Lung (tissue), 12 donors: ENCODE data around the gene ARL3. TPM values are rescaled to one million over a fixed set of nuclear protein-coding genes. Genes with fewer than 3 reads are reported as not detected.
A peak's percentile ranks its signal among the peaks of the same experiment; 100 is the strongest.

Experiments
- ATAC-seq: fragments of 200-7000 bp; cut with Tn5 transposase; one replicate; pipeline ENCODE4 v1.9.1; 2020; ENCODE audit warnings: moderate number of reproducible peaks; ENCODE audit not compliant: insufficient read depth, low FRiP score
- DNase-seq, 3 donors: peaks; one replicate each; pipeline ENCODE4 v3.0.0-alpha.2; 2013 to 2017
- H3K27ac ChIP-seq, 2 donors: one replicate each; pipeline ENCODE4 v1.5.1; 2013; ENCODE audit warnings: mild to moderate bottlenecking in 2 of 2, moderate library complexity in 2 of 2, control low read depth in 1 of 2, inconsistent platforms in 1 of 2, low read depth in 1 of 2, low read length in 1 of 2
- H3K27me3 ChIP-seq, 3 donors: one replicate each; pipeline ENCODE4 v1.5.1; 2013; ENCODE audit warnings: low read length in 2 of 3; ENCODE audit not compliant: control insufficient read depth in 3 of 3, insufficient read depth in 3 of 3
- H3K36me3 ChIP-seq, 4 donors: one replicate each; pipeline ENCODE4 v1.5.1; 2013; ENCODE audit warnings: low read length in 4 of 4, mild to moderate bottlenecking in 1 of 4, moderate library complexity in 1 of 4; ENCODE audit not compliant: control insufficient read depth in 4 of 4, insufficient read depth in 4 of 4
- H3K4me1 ChIP-seq, 5 donors: one replicate each; pipeline ENCODE4 v1.5.1; 2013; ENCODE audit warnings: low read length in 5 of 5, mild to moderate bottlenecking in 2 of 5, moderate library complexity in 1 of 5; ENCODE audit not compliant: control insufficient read depth in 5 of 5, insufficient read depth in 5 of 5
- H3K4me3 ChIP-seq: one replicate; pipeline ENCODE4 v1.5.1; 2013; ENCODE audit warnings: mild to moderate bottlenecking, control low read depth, moderate library complexity
- H3K9ac ChIP-seq, 2 donors: one replicate each; pipeline ENCODE4 v1.5.1; 2013; ENCODE audit warnings: low read length in 2 of 2, control low read depth in 1 of 2; ENCODE audit not compliant: insufficient read depth in 1 of 2
- H3K9me3 ChIP-seq, 4 donors: one replicate each; pipeline ENCODE4 v1.5.1; 2013; ENCODE audit warnings: low read length in 3 of 4, mild to moderate bottlenecking in 1 of 4, moderate library complexity in 1 of 4; ENCODE audit not compliant: control insufficient read depth in 4 of 4, insufficient read depth in 3 of 4
- CTCF ChIP-seq: IDR thresholded peaks from 2 replicates; pipeline ENCODE4 v1.5.1; 2012; ENCODE audit warnings: mild to moderate bottlenecking; ENCODE audit errors: control extremely low read depth, extremely low read depth
- WGBS, 2 donors: extraction: QIAGEN DNeasy Blood & Tissue Kit; methylation state at CpG; one replicate each; pipeline ENCODE4 v1.1.7; 2013; 5-methylcytosine and 5-hydroxymethylcytosine counted together
- polyA plus RNA-seq, 2 donors: library from polyadenylated mRNA; stranded (reverse); fragments of 200-250 nt; gene quantifications; one replicate each; pipeline ENCODE4 v1.2.1, GENCODE V29; 2013
- total RNA-seq, 2 donors: library from RNA; depleted of rRNA in 1 of 2; stranded (reverse); fragments of >200 nt in 1 of 2; gene quantifications; one replicate each; pipeline ENCODE4 v1.2.1, GENCODE V29; 2014 to 2021
- donor health status: control.
- donor health status: control.
- donor health status: Bipolar disorder and iron deficiency.
- donor health status: healthy.
- donor health status: DM: yes; HTN: yes; CAD: no.

The ARL3 gene
- total and polyA plus RNA-seq, 4 donors: 6.7 to 12.2 (median 9.7) TPM

GRCh38 chr10:102752266-102752930 lies 38.2 kb upstream of the ARL3 start:
- ATAC-seq (peak; percentile 34), DNase-seq (no peak)
- H3K27me3 ChIP-seq: no peaks in the 10 kb centered on the region
- H3K9ac ChIP-seq: no peak overlapping the region
- no peak overlapping the region for H3K4me3 ChIP-seq
- H3K4me1 ChIP-seq: peaks cover 0 to 6% (median 0%) of the 10 kb centered on the region in 5 donors
- 80 to 85% methylated on average over 9 of the region's 9 CpGs for WGBS, 2 donors
- peak overlapping the region in 1 of 2 donors; percentile 80 for H3K27ac ChIP-seq
- TF ChIP-seq CTCF: no peak
- peaks cover 0 to 2% (median 0%) of the 10 kb centered on the region in 4 donors for H3K36me3 ChIP-seq
- H3K9me3 ChIP-seq: no peaks in the 10 kb centered on the region

DNA sequence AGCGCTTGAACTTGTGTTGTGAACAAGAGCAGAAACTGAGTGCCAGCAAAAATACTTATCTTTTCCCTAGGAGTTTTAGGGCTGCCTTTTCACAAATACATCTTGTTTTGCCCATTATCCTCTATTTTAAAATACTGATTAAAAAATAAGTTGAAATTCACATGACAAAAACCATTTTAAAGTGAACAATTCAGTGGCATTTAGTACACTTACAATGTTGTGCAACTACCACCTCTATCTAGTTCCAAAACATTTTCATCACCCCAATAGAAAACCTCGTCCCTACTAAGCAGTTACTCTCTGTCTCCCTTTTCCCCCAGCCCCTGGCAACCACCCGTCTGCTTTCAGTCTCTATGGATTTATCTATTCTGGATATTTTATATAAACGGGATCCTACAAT lies 31.0 kb upstream of the ARL3 start:
- no peaks in the 10 kb centered on the region for H3K9me3 ChIP-seq
- H3K4me1 ChIP-seq: peaks cover 0 to 21% (median 3%) of the 10 kb centered on the region in 5 donors
- no peak overlapping the region for H3K27ac ChIP-seq
- H3K36me3 ChIP-seq: no peaks in the 10 kb centered on the region
- DNase-seq (no peak), ATAC-seq (no peak)
- H3K9ac ChIP-seq: no peak overlapping the region
- no peak for TF ChIP-seq CTCF
- H3K4me3 ChIP-seq: peak overlapping the region; percentile 98
- peaks cover 0 to 5% (median 0%) of the 10 kb centered on the region in 3 donors for H3K27me3 ChIP-seq
- WGBS, 2 donors: 50 to 65% methylated on average over 4 of the region's 4 CpGs

GRCh38 chr10:102744374-102745051 lies 30.3 kb upstream of the ARL3 start:
- Histone ChIP-seq H3K9me3 (no peaks in the 10 kb centered on the region), H3K4me3 (peak overlapping the region; percentile 98), H3K9ac (peak overlapping the region; percentile 42 to 93), H3K4me1 (peaks cover 0 to 21% (median 3%) of the 10 kb centered on the region in 5 donors), H3K27ac (peak overlapping the region in 1 of 2 donors; percentile 95), H3K36me3 (no peaks in the 10 kb centered on the region), H3K27me3 (peaks cover 0 to 5% (median 0%) of the 10 kb centered on the region in 3 donors)
- WGBS, 2 donors: 6 to 13% methylated on average over 9 of the region's 9 CpGs
- TF ChIP-seq CTCF: no peak
- ATAC-seq (no peak), DNase-seq (peak in 1 of 3 donors; percentile 42)
